ENCODE data around the gene ASTN2.

The ASTN2 gene

DNA sequence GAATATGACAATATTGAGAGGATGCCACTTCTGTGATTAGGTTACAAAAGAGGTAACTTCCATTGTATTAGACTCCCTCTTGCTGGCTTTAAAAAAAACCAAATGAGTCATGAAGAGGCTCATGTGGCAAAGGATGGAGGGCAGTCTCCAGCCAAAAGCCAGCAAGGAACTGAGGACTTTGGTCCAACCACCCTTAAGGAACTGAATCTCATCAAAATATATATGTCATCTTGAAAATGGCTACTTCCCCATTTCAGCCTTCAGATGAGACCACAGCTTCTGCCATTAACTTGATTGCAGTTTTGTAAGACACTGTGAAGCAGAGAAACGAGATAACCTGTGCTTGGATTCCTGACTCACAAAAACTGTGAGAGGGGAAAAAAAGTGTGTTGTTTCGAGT is 743.3 kb downstream of the ASTN2 start:
- no peaks in the 10 kb centered on the region for H4K20me1 ChIP-seq
- no peak overlapping the region for H3K27ac ChIP-seq
- peaks cover 42 to 63% (median 52%) of the 10 kb centered on the region in 11 experiments for H3K9me3 ChIP-seq (replicated peaks in 1 of 11)
- H3K4me3 ChIP-seq = no peak overlapping the region
- no peak overlapping the region for H3K9ac ChIP-seq
- H3K4me1 ChIP-seq = no peaks in the 10 kb centered on the region
- H3K36me3 ChIP-seq = peaks cover 0 to 4% (median 0%) of the 10 kb centered on the region in 11 experiments; a peak in 2 of 22 replicates
- H3K4me2 ChIP-seq = no peak overlapping the region
- H3K27me3 ChIP-seq = no peaks in the 10 kb centered on the region
- no peak for TF ChIP-seq Cebpa-rat (IDR thresholded peaks at IDR 0.05)

- peaks cover 0 to 4% (median 0%) of the 10 kb centered on the region in 11 experiments; a peak in 2 of 22 replicates for H3K36me3 ChIP-seq
- H3K27ac ChIP-seq = no peak overlapping the region
- H3K9me3 ChIP-seq (replicated peaks in 1 of 11) = peaks cover 30 to 44% (median 36%) of the 10 kb centered on the region in 11 experiments
- H3K27me3 ChIP-seq = no peaks in the 10 kb centered on the region
- H4K20me1 ChIP-seq = no peaks in the 10 kb centered on the region
- H3K4me3 ChIP-seq = no peak overlapping the region
- no peaks in the 10 kb centered on the region for H3K4me1 ChIP-seq
- H3K4me2 ChIP-seq = no peak overlapping the region
- H3K9ac ChIP-seq = no peak overlapping the region
- TF ChIP-seq Cebpa-rat (IDR thresholded peaks at IDR 0.05) = no peak
These were observed 745.7 kb downstream of the ASTN2 start for GRCh38 chr9:116668970-116669695.

GRCh38 chr9:116663581-116663980 is 751.3 kb downstream of the ASTN2 start:
- TF ChIP-seq Cebpa-rat (IDR thresholded peaks at IDR 0.05) = no peak
- Histone ChIP-seq H3K4me3 (no peak overlapping the region), H3K27me3 (no peaks in the 10 kb centered on the region), H4K20me1 (no peaks in the 10 kb centered on the region), H3K27ac (no peak overlapping the region), H3K4me2 (no peak overlapping the region), H3K4me1 (no peaks in the 10 kb centered on the region), H3K36me3 (no peaks in the 10 kb centered on the region), H3K9ac (no peak overlapping the region), H3K9me3 (replicated peaks in 1 of 11) (no peaks in the 10 kb centered on the region)

DNA sequence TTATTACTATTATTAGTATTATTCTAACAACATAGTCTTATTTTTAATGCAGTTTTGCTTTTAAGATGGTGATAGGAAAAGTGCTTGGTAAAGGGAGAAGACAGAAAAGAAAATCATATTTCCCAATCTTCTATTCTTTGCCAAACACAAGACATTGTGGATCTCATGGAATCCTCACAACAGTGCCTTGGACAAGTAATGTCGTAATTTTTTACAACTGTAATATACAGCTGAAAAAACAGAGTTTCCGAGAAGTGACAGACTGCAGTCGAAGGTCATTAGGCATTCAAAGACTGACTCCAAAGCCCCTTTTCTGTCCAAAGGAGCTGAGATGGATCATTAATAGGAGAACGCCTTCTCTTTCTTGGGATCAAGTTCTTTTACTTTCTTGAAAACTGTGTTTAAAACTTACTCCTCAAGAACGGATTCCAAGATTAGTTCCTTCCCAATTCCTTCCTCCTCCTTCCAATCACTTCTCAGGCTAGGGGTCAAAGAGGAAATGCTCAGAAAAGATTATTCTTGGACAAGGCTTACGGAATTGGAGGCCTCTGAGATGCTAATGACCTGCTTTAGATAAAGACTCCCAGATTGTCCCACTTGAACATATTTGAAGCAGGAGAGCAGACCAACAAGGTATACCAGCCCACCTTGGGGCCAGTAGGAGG is 752.1 kb downstream of the ASTN2 start:
- Histone ChIP-seq H3K4me2 (no peak overlapping the region), H3K9ac (no peak overlapping the region), H3K9me3 (replicated peaks in 1 of 11) (no peaks in the 10 kb centered on the region), H3K4me3 (no peak overlapping the region), H3K27me3 (no peaks in the 10 kb centered on the region), H3K36me3 (no peaks in the 10 kb centered on the region), H4K20me1 (no peaks in the 10 kb centered on the region), H3K27ac (no peak overlapping the region), H3K4me1 (no peaks in the 10 kb centered on the region)
- TF ChIP-seq Cebpa-rat (IDR thresholded peaks at IDR 0.05) = no peak

- Histone ChIP-seq H3K27ac (no peak overlapping the region), H3K4me3 (no peak overlapping the region), H3K4me1 (no peaks in the 10 kb centered on the region), H3K27me3 (no peaks in the 10 kb centered on the region), H3K9ac (no peak overlapping the region), H4K20me1 (no peaks in the 10 kb centered on the region), H3K36me3 (no peaks in the 10 kb centered on the region), H3K9me3 (replicated peaks in 1 of 11) (no peaks in the 10 kb centered on the region), H3K4me2 (no peak overlapping the region)
- no peak for TF ChIP-seq Cebpa-rat (IDR thresholded peaks at IDR 0.05)
These were observed 753.6 kb downstream of the ASTN2 start for GRCh38 chr9:116661037-116661954.

- Histone ChIP-seq H3K9me3 (replicated peaks in 1 of 11) (no peaks in the 10 kb centered on the region), H3K27me3 (no peaks in the 10 kb centered on the region), H3K27ac (no peak overlapping the region), H3K9ac (no peak overlapping the region), H3K4me2 (no peak overlapping the region), H3K36me3 (no peaks in the 10 kb centered on the region), H3K4me3 (no peak overlapping the region), H4K20me1 (no peaks in the 10 kb centered on the region), H3K4me1 (no peaks in the 10 kb centered on the region)
- TF ChIP-seq Cebpa-rat (IDR thresholded peaks at IDR 0.05) = no peak
These were observed 756.6 kb downstream of the ASTN2 start for GRCh38 chr9:116658265-116658664.

DNA sequence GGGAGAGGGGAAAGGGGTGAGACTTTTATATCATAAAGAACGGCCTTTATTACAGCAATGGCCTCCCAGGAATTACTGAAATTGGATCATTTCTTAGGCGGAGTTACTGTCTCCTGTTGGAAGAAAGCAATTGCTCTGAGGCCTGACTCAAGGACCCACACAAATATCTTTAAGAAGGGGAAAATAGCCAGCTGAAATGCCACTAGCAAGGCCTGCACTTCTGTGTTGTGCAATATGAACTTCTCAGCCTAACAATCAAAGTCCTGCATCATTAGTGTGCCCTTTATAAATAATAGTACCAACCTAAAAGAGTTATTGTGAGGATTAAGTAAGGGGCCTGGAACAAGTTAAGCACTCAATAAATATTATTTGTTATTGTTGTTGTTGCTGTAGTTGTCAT is 757.9 kb downstream of the ASTN2 start:
- H3K27me3 ChIP-seq = no peaks in the 10 kb centered on the region
- no peaks in the 10 kb centered on the region for H4K20me1 ChIP-seq
- H3K4me2 ChIP-seq = no peak overlapping the region
- TF ChIP-seq Cebpa-rat (IDR thresholded peaks at IDR 0.05) = no peak
- H3K4me3 ChIP-seq = no peak overlapping the region
- no peaks in the 10 kb centered on the region for H3K4me1 ChIP-seq
- no peak overlapping the region for H3K9ac ChIP-seq
- no peak overlapping the region for H3K27ac ChIP-seq
- H3K36me3 ChIP-seq = no peaks in the 10 kb centered on the region
- no peaks in the 10 kb centered on the region for H3K9me3 ChIP-seq (replicated peaks in 1 of 11)

DNA sequence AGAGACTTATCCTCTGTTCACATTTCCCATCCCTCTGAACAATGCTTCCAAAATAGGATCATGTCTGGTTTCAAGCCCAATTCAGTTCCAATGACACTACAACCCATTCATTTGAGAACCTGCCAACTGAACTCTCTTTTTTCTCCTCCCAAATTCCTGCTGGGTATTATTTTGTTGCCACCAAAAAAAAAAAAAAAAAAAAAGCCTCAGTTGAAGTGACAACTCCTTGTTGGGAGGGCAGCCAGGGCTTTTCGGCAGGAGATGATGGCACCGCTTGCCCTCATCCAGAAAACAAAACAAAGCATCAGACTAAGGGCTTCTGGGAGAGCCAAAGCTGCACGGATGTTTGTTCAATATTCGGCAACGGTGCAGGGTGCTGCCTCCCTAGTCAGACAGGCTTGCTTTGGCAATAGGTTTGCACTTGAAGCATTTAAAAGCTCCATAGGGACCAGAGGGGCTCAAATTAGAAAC is 758.3 kb downstream of the ASTN2 start:
- no peak for TF ChIP-seq Cebpa-rat (IDR thresholded peaks at IDR 0.05)
- Histone ChIP-seq H3K4me2 (no peak overlapping the region), H3K27me3 (no peaks in the 10 kb centered on the region), H3K4me1 (no peaks in the 10 kb centered on the region), H4K20me1 (no peaks in the 10 kb centered on the region; a peak in 1 of 22 replicates), H3K9ac (no peak overlapping the region), H3K36me3 (0 out of 22 replicates have a peak, but pooled peaks cover 0 to 2% (median 0%) of the 10 kb centered on the region in 11 experiments), H3K4me3 (no peak overlapping the region), H3K9me3 (replicated peaks in 1 of 11) (no peaks in the 10 kb centered on the region), H3K27ac (no peak overlapping the region)

DNA sequence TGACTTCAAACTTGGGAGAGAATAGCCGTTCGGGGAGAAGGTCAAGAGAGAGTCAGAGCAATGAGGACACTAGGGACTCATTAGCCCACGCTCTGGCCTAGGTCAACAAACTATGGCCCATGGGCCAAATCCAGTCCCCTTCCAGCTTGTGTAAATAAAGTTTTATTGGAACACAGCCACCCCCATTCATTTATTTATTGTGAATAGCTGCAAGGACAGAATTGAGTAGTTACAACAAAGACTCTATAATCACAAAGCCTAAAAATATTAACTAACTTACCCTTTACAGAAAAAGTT is 760.9 kb downstream of the ASTN2 start:
- Histone ChIP-seq H4K20me1 (no peaks in the 10 kb centered on the region; a peak in 1 of 22 replicates), H3K9me3 (replicated peaks in 1 of 11) (no peaks in the 10 kb centered on the region)
- TF ChIP-seq Cebpa-rat (IDR thresholded peaks at IDR 0.05) = no peak

More for the DNA sequence above, 760.9 kb downstream of the ASTN2 start:
- Histone ChIP-seq H3K27ac (no peak overlapping the region), H3K9ac (no peak overlapping the region), H3K4me1 (no peaks in the 10 kb centered on the region), H3K4me3 (no peak overlapping the region), H3K4me2 (no peak overlapping the region), H3K27me3 (no peaks in the 10 kb centered on the region), H3K36me3 (0 out of 22 replicates have a peak, but pooled peaks cover 0 to 6% (median 0%) of the 10 kb centered on the region in 11 experiments)

Data from BLaER1 treated with 17β-estradiol and CSF1 and Interleukin-3, amounts not matched to agents 10 nM and 100 nM (cell line).